Endothelial cell of umbilical vein (primary cell): ENCODE measurements around the gene RASA4.
"Not testable (repeated sequence)": the region's sequence is repeated elsewhere in the genome, so short reads cannot be mapped to it uniquely, and the experiment has no call there.

Experiments
- EZH2 ChIP-seq: IDR thresholded peaks from 2 replicates; pipeline ENCODE4 v1.6.1; 2012; ENCODE audit warnings: borderline replicate concordance, low read depth, mild to moderate bottlenecking, moderate library complexity, low read length, inconsistent platforms; ENCODE audit not compliant: severe bottlenecking
- GATA2 ChIP-seq: IDR thresholded peaks from 2 replicates; pipeline ENCODE4 v1.7.0; 2011; ENCODE audit warnings: low read depth, mild to moderate bottlenecking, moderate library complexity, mixed read lengths, low read length; ENCODE audit not compliant: insufficient read length, insufficient read depth
- JUN ChIP-seq: IDR thresholded peaks from 2 replicates; pipeline ENCODE4 v1.6.1; 2011; ENCODE audit warnings: borderline replicate concordance, low read depth; ENCODE audit not compliant: insufficient read length, insufficient read depth
- POLR2AphosphoS5 ChIP-seq: IDR thresholded peaks from 2 replicates; pipeline ENCODE4 v1.6.1; 2012; ENCODE audit warnings: low read depth, mild to moderate bottlenecking, control low read depth, low read length, moderate library complexity; ENCODE audit not compliant: insufficient read depth
- TF ChIP-seq, protein P1 (sequence below), 2 donors: IDR thresholded peaks; 1 replicate in 1 of 2; 2 replicates in 1 of 2; pipeline ENCODE4 v1.5.1; 2011; ENCODE audit warnings: low read length in 2 of 2, mild to moderate bottlenecking in 2 of 2, moderate library complexity in 2 of 2, control low read depth in 1 of 2, inconsistent platforms in 1 of 2, low read depth in 1 of 2; ENCODE audit not compliant: insufficient read depth in 1 of 2; ENCODE audit errors: extremely low read depth in 1 of 2

- TF ChIP-seq GATA2, JUN, POLR2AphosphoS5, EZH2: not testable (repeated sequence)
- TF ChIP-seq, protein P1, sequence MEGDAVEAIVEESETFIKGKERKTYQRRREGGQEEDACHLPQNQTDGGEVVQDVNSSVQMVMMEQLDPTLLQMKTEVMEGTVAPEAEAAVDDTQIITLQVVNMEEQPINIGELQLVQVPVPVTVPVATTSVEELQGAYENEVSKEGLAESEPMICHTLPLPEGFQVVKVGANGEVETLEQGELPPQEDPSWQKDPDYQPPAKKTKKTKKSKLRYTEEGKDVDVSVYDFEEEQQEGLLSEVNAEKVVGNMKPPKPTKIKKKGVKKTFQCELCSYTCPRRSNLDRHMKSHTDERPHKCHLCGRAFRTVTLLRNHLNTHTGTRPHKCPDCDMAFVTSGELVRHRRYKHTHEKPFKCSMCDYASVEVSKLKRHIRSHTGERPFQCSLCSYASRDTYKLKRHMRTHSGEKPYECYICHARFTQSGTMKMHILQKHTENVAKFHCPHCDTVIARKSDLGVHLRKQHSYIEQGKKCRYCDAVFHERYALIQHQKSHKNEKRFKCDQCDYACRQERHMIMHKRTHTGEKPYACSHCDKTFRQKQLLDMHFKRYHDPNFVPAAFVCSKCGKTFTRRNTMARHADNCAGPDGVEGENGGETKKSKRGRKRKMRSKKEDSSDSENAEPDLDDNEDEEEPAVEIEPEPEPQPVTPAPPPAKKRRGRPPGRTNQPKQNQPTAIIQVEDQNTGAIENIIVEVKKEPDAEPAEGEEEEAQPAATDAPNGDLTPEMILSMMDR (IDR thresholded peaks at IDR 0.05; ENCODE audit: extremely low read depth in 1 of 2, insufficient read depth in 1 of 2, low read depth in 1 of 2, low read length in 2 of 2), result not testable (repeated sequence)
Measured at GRCh38 chr7:102568620-102569019, 47.9 kb downstream of the RASA4 start.
